GM19468 (cell line): ENCODE results near the gene SLC7A6.

Experiments used
- ATAC-seq: cut with Tn5 transposase; IDR thresholded peaks from one replicate; pipeline ENCODE4 v1.9.1; 2021; ENCODE audit warnings: mild to moderate bottlenecking, moderate library complexity, moderate number of reproducible peaks; ENCODE audit not compliant: unreplicated experiment; ENCODE audit errors: extremely low read depth

Gene SLC7A6

DNA sequence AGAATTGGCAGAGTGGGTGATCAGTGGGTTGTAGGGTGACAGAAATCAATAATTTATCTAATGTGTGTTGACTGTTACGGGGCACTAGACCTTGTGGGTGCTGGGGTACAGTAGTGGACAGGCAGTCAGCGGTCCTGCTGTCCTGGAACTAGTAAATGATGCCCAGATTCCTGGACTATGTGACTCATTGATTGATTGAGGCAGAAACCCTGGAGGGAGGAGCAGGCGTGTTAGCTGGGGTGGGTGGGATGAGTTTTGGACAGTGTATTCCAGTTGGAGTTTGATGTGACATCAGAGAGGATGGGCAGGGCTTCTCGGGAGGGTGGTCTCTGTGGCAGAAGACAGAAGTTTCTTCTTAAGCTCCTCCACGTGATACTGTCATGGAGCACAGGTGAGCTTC, 70.8 kb downstream of the SLC7A6 start:
- no peak for ATAC-seq

DNA sequence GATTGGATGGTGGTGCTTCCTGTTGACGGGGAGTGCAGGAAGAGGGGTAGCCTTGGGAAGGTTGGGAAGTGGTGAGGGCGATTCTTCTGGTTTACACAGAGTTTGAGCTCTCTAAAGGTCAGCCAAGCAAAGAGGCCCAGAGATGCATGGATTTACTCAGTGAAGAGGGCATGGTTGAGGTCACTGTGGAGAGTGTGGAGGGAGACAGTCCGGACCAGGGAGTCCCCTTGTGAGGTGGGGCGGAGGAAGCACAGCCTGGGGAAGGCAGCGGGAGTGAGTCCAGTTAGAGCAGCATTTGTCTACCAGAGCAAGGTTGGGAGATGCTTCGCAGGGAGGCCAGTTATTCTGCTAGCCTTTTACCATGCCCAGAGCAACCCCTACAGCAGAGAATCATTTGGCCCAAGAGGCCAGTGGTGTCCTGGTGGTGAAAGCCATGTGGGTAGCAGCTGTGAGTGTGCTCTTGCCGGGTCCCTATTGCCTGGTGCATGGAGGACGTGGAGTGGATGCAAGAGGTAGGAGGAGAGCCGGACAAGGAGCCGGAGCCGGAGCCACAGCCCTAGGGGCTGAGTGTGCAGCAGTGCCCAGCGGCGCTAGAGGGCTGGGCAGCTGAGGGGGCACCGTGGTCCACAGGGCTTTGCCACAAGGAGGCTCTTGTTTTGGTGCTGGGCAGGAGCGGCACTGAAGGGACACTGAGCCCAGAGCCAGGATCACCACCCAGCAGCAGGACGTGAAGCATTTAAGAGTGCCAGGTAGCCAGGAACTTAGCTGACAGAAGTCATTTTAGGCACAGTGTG, 74.2 kb downstream of the SLC7A6 start:
- no peak for ATAC-seq

DNA sequence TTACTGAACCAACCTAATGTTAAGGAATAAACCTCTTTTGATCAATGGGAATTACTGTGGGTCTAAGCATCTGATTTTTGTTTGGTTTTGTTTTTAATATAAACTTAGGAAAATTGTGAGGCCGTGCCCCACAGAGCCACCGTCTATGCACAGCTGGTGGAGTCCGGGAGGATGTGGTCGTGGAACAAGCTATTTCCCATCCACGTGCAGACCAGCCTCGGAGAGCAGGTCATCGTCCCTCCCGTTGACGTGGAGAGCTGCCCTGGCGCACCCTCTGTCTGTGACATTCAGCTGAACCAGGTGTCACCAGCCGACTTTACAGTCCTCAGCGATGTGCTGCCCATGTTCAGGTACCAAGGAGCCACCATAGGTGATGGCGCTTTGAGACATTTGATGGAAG, 74.9 kb downstream of the SLC7A6 start:
- ATAC-seq, result no peak

DNA sequence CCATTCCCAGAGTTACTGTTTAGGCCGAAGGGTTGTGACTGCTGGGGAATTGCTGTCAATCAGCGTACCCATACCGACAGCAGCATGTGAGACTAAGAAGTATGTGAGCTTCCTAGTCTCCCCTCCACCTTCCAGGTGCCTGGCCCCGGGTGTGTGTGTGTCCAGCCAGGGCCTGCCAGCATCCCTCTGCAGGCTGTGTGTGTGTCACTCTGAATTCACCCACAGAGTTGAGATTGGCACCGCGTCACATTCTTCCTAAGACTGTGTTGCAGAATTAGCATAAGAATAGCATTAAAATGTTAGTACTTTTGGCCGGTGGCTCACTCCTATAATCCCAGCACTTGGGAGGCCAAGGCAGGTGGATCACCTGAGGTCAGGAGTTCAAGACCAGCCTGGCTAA, 78.3 kb downstream of the SLC7A6 start:
- no peak for ATAC-seq

DNA sequence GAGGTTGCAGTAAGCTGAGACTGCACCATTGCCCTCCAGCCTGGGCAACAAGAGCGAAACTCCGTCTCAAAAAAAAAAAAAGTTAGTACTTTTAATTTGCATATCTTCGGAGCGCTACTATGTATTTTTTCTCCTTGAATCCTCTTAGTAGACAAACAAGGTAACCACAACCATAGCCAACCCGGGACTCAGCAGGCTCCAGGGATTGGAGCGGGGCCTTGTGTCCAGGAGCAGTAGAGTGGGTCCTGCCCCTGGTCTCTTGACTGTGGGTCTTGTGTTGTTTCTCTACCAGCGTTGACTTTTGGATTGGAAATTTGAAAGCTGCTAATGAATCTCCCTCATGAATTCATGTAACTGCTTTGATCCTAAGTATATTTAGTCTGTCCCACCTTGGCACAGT, 78.8 kb downstream of the SLC7A6 start:
- no peak for ATAC-seq

DNA sequence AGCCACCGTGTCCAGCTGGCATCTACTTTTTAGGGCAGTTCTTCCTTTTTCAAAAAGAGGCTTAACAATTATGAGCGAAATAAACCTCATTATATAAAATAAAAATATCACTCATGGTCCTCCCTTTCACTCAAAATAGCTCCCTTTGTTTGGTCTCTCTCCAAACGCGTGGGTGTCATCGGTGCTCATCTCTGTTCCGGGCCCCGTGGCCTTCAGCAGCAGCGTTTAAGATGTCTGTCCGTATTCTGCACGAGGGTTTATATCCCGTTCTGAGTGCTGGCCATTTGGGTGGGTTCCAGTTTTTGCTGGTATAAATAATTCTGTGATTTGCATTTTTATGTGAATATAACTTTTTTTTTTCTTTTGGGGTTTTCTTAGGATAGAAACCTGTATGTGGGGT, 79.9 kb downstream of the SLC7A6 start:
- no peak for ATAC-seq

DNA sequence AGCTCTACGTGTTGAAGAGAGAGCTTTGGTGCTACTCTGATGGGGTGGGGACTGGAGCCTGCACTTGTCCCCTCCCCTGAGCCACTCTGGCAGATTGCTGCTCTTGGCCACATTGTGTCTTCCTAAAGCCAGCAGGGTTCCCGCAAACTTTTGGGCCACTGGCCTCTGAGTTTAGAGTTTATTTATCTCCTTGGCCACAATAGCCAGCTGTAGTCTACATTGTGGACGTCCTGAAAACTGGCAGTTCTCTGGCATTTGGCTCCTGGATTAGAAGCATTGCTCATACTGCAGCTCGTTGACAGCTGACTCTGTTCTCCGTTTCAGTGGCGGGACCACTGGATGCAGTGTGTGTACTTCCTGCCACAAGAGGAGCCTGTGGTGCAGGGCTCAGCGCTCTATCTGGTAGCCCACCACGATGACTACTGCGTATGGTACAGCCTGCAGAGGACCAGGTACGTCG, 81.1 kb downstream of the SLC7A6 start:
- ATAC-seq, result no peak

DNA sequence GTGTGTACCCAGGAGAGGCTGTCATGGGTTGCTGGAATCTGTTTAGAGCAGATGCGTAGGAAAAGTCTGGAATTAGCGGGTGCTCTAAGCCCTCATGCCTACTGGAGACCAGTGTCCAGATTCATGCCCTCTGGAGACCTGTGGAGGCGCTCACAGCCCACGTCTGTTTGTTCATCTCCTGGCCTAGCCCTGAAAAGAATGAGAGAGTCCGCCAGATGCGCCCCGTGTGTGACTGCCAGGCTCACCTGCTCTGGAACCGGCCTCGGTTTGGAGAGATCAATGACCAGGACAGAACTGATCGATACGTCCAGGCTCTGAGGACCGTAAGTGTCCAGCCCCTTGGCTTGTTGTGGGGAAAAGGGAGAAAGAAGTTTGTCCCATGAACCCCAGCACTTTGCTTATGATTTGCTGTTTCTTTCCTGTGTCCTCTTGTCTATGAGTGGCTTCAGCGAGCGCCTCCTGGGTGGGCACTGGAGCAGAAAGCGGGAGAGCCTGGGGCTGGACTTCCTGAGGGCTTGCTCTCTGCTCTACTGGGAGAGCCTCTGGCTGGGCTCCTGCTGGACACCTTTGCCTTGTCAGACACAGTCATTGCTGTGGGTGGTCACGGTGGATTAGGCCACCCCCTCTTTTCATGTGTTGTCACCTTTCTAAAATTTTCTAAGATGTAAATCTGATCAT, 81.8 kb downstream of the SLC7A6 start:
- ATAC-seq, result no peak

DNA sequence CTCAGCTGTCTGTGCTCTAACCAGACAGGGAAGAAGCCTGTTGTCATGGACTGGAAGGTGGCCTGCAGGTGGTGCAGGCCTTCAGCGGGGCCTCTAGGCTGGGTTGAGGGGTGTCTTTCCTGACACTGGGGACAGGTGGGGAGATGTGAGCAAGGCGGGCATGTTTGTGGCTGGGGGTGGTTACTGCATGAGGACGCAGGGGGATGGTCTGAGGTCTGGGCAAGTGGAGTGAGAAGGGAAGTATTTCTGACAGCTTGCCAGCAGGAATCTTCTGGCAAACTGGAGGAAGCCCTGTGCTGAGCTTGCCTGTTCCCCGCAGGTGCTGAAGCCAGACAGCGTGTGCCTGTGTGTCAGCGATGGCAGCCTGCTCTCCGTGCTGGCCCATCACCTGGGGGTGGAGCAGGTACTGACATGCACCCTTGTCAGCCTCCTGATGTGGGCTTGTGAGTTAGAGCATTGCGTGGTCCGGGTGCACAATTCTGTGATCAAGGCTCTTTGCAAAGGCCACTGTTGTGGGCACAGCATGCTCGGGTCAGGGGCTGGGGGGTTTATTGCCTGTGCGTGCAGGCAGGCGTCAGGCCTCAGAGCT, 82.7 kb downstream of the SLC7A6 start:
- ATAC-seq, result no peak

DNA sequence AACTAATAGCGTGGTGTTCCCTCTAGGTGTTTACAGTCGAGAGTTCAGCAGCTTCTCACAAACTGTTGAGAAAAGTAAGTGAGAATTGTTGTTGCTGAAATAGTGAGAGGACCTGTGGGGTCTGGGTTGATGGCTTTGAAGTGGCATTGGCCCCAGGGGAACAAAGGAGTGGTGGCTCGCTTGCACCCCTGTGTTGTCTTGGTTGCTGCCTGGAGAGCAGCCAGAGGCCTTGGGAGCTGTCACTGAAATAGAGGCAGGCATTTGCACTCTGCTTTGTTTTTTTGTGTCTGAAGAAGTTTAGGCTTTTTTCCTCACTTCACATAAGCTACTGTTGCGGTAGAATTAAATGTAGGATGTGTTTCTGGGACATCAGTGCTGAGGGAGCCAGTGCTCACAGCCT, 83.3 kb downstream of the SLC7A6 start:
- no peak for ATAC-seq

DNA sequence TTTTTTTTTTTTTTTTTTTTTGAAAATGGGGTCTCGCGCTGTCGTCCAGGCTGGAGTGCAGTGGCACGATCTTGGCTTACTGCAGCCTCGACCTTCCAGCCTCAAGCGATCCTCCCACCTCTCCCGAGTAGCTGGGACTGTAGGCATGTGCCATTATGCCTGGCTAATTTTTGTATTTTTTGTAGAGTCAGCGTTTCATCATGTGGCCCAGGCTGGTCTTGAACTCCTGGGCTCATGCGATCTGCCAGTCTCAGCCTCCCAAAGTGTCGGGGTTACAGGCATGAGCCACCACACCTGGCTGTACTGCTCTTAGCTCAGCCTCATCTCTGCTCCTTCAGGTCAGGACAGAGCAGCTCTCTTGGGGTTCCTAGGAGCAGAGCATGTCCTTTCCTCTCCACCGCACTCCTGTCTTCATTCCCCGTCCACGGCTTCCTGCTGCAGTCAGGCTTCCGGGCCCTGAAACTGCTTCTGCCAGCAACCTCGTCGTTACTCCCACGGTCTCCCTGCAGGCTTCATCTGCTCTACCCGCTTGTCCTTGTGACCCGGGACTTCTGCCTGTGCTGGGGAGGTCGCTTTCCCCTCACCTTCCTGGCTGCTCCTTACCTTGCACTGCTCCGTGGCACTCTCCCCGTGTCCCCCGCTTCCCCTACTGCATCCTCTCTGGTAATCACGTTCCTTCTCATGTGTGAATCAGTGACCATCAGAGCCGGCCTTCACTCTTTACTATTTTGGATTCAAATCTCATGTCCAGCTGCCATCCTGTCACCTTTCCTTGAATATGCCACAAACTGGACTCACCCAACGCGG, 84.5 kb downstream of the SLC7A6 start:
- no peak for ATAC-seq

DNA sequence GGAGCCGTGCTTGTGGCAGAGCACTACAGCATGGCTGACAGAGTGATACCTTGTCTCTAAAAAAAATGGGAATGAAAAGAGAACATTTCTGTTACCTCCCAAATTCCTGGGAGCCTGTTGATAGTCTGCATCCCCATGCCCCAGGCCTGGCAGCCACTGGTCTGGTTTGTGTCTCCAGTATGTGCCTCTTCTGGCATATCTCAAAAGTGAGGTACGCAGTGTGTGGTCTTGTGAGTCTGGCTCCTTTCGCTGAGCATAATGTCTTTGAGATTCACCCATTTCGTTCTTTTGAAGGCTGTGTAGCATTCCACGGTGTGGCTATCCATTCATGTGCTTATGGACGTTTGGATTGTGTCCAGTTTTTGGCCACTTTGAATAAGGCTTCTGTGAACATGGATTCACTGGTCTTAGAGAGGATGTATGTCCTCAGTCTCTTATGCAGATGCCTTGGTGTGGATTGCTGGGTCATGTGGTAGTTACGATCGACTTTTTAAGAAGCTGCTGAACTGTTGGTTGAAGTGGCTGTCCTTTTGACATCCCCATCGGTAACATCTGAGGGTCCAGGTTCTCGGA, 85.6 kb downstream of the SLC7A6 start:
- ATAC-seq, result no peak

DNA sequence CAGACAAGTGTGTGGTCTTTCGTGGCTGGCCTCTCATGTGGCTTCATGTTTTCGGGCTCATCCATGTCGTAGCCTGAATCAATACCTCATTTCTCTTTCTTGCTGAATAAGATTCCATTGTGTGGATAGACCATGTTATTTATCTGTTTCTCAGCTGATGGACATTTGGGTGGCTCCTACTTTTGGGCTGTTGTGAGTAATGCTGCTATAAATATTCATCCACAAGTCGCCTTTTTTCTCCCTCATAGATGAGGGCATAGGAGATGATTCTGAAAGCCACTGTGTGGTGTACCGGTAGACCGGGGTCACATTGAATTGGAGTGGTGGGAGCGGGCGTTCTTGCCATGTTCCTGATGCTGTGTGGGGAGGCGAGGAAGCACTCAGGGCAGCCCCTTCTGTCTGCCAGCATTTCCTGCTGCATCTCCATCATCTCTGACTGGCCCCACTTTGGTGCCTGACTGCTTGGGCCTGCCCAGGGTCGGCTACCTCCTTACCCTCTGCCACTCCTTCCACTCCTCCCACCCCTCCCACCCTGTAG, 86.6 kb downstream of the SLC7A6 start:
- no peak for ATAC-seq
